Thymus (tissue), 11 donors: ENCODE measurements around the gene LGI2. TPM values are rescaled to one million over a fixed set of nuclear protein-coding genes. Genes with fewer than 3 reads are reported as not detected.

Experiments used
- DNase-seq, 9 donors: peaks; one replicate each; pipeline ENCODE4 v3.0.0-alpha.2; 2013; ENCODE audit warnings: low spot score in 9 of 9, low read depth in 6 of 9, missing footprints in 1 of 9
- H3K27ac ChIP-seq, 2 donors: one replicate each; pipeline ENCODE4 v1.5.1; 2013; ENCODE audit warnings: control low read depth in 1 of 2, low read depth in 1 of 2, low read length in 1 of 2, mild to moderate bottlenecking in 1 of 2, moderate library complexity in 1 of 2
- H3K27me3 ChIP-seq, 2 donors: one replicate each; pipeline ENCODE4 v1.5.1; 2013; ENCODE audit warnings: low read length in 1 of 2; ENCODE audit not compliant: control insufficient read depth in 2 of 2, insufficient read depth in 1 of 2
- H3K36me3 ChIP-seq, 2 donors: one replicate each; pipeline ENCODE4 v1.5.1; 2013; ENCODE audit warnings: low read length in 1 of 2, mild to moderate bottlenecking in 1 of 2, moderate library complexity in 1 of 2; ENCODE audit not compliant: control insufficient read depth in 2 of 2, insufficient read depth in 2 of 2
- H3K4me1 ChIP-seq, 2 donors: one replicate each; pipeline ENCODE4 v1.5.1; 2013; ENCODE audit warnings: low read length in 2 of 2; ENCODE audit not compliant: control insufficient read depth in 2 of 2, insufficient read depth in 2 of 2
- H3K4me3 ChIP-seq, 2 donors: one replicate each; pipeline ENCODE4 v1.5.1; 2013; ENCODE audit warnings: low read length in 2 of 2, control low read depth in 1 of 2, mild to moderate bottlenecking in 1 of 2
- H3K9me3 ChIP-seq, 2 donors: one replicate each; pipeline ENCODE4 v1.5.1; 2013; ENCODE audit warnings: low read length in 1 of 2, mild to moderate bottlenecking in 1 of 2; ENCODE audit not compliant: control insufficient read depth in 2 of 2, insufficient read depth in 1 of 2
- WGBS: extraction: QIAGEN DNeasy Blood & Tissue Kit; methylation state at CpG from one replicate; pipeline ENCODE4 v1.1.7; 2013; 5-methylcytosine and 5-hydroxymethylcytosine counted together
- polyA plus RNA-seq: library from polyadenylated mRNA; stranded (reverse); fragments of 200-250 nt; gene quantifications from one replicate; pipeline ENCODE4 v1.2.3, GENCODE V29; 2013
- total RNA-seq: library from RNA; stranded (reverse); fragments of 120-200 nt; gene quantifications from one replicate; pipeline ENCODE4 v1.2.4, GENCODE V29; 2013
- donor health status: healthy.

Gene LGI2
- total and polyA plus RNA-seq, 2 donors, result 2.1 to 2.5 TPM

DNA sequence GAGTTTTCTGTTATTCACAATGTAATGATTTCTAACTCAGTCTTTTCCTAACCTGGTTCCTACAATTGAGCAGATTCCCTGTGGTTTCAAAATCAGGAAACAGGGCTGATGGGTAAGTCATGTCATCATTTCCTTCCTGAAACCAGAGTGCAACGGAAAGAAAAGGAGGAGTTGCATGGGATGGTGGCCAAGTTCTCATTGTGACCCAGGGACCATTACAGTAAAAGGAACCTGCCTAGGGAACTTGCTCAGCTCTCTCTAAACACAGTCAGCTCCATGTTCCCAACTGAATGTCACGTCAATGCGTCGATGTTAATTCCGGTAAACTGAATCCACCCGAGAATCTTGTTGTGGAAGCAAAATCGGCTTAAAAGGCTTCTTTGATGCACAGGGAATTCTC is 51.2 kb downstream of the LGI2 start:
- Histone ChIP-seq H3K27ac (no peak overlapping the region), H3K36me3 (no peaks in the 10 kb centered on the region), H3K4me3 (no peak overlapping the region), H3K9me3 (no peaks in the 10 kb centered on the region), H3K27me3 (no peaks in the 10 kb centered on the region), H3K4me1 (no peaks in the 10 kb centered on the region)
- WGBS, result 70% methylated on average over 7 of the region's 7 CpGs
- DNase-seq, result no peak

GRCh38 chr4:24978291-24979075 is 52.3 kb downstream of the LGI2 start:
- Histone ChIP-seq H3K4me1 (no peaks in the 10 kb centered on the region), H3K4me3 (no peak overlapping the region), H3K36me3 (no peaks in the 10 kb centered on the region), H3K27ac (no peak overlapping the region), H3K27me3 (no peaks in the 10 kb centered on the region), H3K9me3 (no peaks in the 10 kb centered on the region)
- DNase-seq, result no peak
- 71% methylated on average over 9 of the region's 9 CpGs for WGBS

DNA sequence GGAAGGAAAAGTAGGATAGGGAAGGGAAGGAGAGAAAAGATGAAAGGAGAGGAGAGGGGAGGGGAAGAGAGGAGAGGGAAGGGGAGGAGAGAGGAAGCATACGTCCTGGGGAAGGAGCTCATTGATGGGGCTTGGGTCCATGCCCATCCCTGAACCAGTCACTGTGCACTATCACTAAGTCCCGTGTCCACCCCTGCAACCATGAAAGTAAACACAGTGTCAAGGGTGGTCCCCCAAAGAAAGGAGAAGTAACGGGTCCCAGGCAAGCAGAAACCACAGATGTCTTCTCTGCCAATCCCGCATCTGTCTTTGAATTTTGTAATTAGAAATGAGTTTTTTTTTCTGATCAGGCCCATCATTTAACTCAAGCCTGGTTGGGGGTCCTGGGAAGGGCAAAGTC is 55.2 kb downstream of the LGI2 start:
- no peak overlapping the region for H3K27ac ChIP-seq
- H3K36me3 ChIP-seq, result no peaks in the 10 kb centered on the region
- DNase-seq, result no peak
- WGBS, result 8% methylated on average over 4 of the region's 4 CpGs
- no peaks in the 10 kb centered on the region for H3K9me3 ChIP-seq
- no peaks in the 10 kb centered on the region for H3K27me3 ChIP-seq
- H3K4me3 ChIP-seq, result no peak overlapping the region
- H3K4me1 ChIP-seq, result no peaks in the 10 kb centered on the region

DNA sequence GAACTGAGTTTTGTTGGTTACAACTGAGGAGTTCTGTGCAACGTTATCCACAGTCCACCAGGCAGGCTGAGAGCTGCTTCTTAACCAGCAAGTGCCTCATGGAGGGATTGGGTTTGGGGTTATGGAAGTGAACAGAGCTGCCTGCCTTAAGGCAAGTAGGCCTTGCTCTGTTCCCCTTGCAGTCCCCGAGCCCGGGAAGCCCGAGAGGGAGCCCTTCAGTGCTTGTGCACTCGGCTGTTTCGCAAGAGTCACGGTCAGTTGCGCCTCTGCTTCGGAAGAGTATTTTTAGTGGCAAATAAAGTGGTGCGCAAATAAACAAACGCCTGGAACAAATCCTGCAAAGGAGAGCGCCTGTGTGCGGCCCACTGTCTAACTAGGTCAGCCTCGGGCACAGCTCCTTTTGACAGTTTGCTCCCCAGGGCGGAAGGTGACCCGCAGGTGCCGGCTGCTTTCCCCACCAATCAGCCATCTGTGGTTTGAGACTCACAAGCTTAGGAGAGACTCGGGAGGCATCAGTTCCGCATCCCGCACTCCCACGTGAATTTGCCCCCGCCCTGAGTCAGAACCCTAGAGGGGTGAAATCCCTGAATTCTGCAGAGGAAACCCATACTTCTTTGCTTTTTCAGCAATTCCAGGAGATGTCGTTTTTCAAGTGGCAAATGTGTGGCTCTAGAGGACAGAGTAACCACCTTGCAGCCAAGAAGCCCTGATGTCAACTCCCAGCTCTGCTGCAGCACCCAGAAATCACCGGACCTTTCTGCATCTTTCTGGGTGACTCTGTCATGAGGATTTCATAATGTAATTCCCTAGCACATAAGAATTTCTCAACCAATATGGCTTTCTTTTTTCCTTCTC is 56.8 kb downstream of the LGI2 start:
- 94% methylated on average over 24 of the region's 24 CpGs for WGBS
- no peaks in the 10 kb centered on the region for H3K27me3 ChIP-seq
- H3K4me1 ChIP-seq, result no peaks in the 10 kb centered on the region
- no peak for DNase-seq
- H3K36me3 ChIP-seq, result no peaks in the 10 kb centered on the region
- H3K4me3 ChIP-seq, result no peak overlapping the region
- no peaks in the 10 kb centered on the region for H3K9me3 ChIP-seq
- H3K27ac ChIP-seq, result no peak overlapping the region

DNA sequence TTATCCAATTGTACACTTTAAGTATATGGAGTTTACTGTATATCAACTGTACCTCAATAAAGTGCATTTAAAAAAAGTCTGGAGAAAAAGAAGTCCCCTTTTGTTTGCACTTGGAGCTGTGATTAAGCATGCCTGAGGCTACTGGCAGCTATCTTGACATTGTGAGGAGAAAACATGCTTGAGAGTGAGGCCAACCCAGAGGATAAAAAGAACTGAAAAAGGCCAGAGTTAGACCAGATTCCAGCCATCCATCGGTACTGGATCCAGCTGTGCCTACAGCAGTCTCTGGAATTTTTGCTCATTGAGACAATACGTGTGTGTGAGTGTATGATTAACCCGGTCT is 57.4 kb downstream of the LGI2 start:
- Histone ChIP-seq H3K27me3 (no peaks in the 10 kb centered on the region), H3K27ac (no peak overlapping the region), H3K9me3 (peaks cover 0 to 2% of the 10 kb centered on the region in 2 donors), H3K4me1 (no peaks in the 10 kb centered on the region), H3K4me3 (no peak overlapping the region), H3K36me3 (no peaks in the 10 kb centered on the region)
- no peak for DNase-seq
- WGBS, result 64% methylated on average over 3 of the region's 3 CpGs

- H3K27me3 ChIP-seq, result no peaks in the 10 kb centered on the region
- 36% methylated on average over 7 of the region's 7 CpGs for WGBS
- no peaks in the 10 kb centered on the region for H3K4me1 ChIP-seq
- H3K36me3 ChIP-seq, result no peaks in the 10 kb centered on the region
- no peak overlapping the region for H3K27ac ChIP-seq
- no peak overlapping the region for H3K4me3 ChIP-seq
- no peak for DNase-seq
- H3K9me3 ChIP-seq, result peaks cover 0 to 13% of the 10 kb centered on the region in 2 donors
Measured at GRCh38 chr4:24971192-24971591, 59.6 kb downstream of the LGI2 start.

DNA sequence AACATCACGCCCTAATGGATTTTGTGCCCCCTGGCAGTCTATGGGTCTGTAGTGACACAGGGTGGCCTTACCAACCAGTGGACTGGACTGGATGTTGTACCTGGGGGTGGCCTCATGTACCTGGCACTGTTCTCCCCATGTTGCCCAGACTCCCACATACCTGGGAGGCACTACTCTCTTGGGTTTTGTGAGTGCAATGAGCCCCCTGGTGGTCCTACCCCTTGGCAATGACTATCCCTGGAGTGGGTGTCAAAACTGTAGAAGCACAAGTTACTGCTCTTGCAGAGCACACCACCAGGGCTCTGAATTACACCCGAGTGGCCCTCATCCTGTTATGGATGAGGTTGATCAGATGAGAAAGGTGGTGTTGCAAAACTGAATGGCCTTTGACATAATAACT is 60.1 kb downstream of the LGI2 start:
- H3K4me3 ChIP-seq, result no peak overlapping the region
- 90% methylated on average over 2 of the region's 2 CpGs for WGBS
- no peaks in the 10 kb centered on the region for H3K27me3 ChIP-seq
- no peaks in the 10 kb centered on the region for H3K36me3 ChIP-seq
- no peak for DNase-seq
- peaks cover 2 to 17% of the 10 kb centered on the region in 2 donors for H3K9me3 ChIP-seq
- H3K4me1 ChIP-seq, result no peaks in the 10 kb centered on the region
- H3K27ac ChIP-seq, result no peak overlapping the region

- Histone ChIP-seq H3K36me3 (no peaks in the 10 kb centered on the region), H3K27ac (no peak overlapping the region), H3K4me1 (no peaks in the 10 kb centered on the region), H3K27me3 (no peaks in the 10 kb centered on the region), H3K9me3 (peaks cover 3 to 17% of the 10 kb centered on the region in 2 donors), H3K4me3 (no peak overlapping the region)
- DNase-seq, result no peak
- WGBS, result 97% methylated on average over 5 of the region's 5 CpGs
Measured at GRCh38 chr4:24970191-24970590, 60.6 kb downstream of the LGI2 start.

- no peak for DNase-seq
- 92% methylated on average over 6 of the region's 6 CpGs for WGBS
- peaks cover 3 to 17% of the 10 kb centered on the region in 2 donors for H3K9me3 ChIP-seq
- H3K36me3 ChIP-seq, result no peaks in the 10 kb centered on the region
- H3K4me3 ChIP-seq, result no peak overlapping the region
- H3K27me3 ChIP-seq, result no peaks in the 10 kb centered on the region
- H3K4me1 ChIP-seq, result no peaks in the 10 kb centered on the region
- no peak overlapping the region for H3K27ac ChIP-seq
Measured at GRCh38 chr4:24969486-24969885, 61.3 kb downstream of the LGI2 start.
